Measurements from ENCODE around the gene RCAN3. TPM values are rescaled to one million over a fixed set of nuclear protein-coding genes. Genes with fewer than 3 reads are reported as not detected.

The RCAN3 gene
- total RNA-seq, 1 donor from 2014 or later = 11.3 TPM

DNA sequence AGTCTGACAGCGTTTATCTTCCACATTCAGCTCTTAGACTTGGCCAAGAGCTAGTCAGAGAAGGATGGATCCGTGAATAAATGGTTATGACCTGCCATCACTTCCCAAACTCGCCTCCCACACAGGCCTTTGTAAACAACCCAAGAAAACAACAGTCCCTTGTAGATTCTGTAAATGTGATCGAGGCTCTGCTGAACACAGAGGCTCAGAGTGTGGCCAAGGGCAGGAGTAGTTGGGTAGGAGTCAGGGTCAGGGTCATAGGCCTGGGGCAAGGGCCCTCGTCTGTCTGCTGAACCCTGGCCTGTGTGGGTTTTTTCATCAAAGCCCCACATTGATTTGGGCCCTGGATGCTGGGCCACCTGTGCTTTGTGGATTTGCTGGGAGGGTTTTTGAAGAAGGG lies 85.9 kb downstream of the RCAN3 start:
- TF ChIP-seq, protein P1, sequence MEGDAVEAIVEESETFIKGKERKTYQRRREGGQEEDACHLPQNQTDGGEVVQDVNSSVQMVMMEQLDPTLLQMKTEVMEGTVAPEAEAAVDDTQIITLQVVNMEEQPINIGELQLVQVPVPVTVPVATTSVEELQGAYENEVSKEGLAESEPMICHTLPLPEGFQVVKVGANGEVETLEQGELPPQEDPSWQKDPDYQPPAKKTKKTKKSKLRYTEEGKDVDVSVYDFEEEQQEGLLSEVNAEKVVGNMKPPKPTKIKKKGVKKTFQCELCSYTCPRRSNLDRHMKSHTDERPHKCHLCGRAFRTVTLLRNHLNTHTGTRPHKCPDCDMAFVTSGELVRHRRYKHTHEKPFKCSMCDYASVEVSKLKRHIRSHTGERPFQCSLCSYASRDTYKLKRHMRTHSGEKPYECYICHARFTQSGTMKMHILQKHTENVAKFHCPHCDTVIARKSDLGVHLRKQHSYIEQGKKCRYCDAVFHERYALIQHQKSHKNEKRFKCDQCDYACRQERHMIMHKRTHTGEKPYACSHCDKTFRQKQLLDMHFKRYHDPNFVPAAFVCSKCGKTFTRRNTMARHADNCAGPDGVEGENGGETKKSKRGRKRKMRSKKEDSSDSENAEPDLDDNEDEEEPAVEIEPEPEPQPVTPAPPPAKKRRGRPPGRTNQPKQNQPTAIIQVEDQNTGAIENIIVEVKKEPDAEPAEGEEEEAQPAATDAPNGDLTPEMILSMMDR (IDR thresholded peaks at IDR 0.05) = no peak
- DNase-seq = no peak
- Histone ChIP-seq H3K27me3 (peaks cover 3% of the 10 kb centered on the region), H3K27ac (no peak overlapping the region), H3K36me3 (no peaks in the 10 kb centered on the region), H3K4me3 (no peak overlapping the region), H3K4me1 (peaks cover 4% of the 10 kb centered on the region), H3K9me3 (no peaks in the 10 kb centered on the region)
- intact Hi-C loops (cut with DNase I) = no loop called here
- ATAC-seq = no peak

DNA sequence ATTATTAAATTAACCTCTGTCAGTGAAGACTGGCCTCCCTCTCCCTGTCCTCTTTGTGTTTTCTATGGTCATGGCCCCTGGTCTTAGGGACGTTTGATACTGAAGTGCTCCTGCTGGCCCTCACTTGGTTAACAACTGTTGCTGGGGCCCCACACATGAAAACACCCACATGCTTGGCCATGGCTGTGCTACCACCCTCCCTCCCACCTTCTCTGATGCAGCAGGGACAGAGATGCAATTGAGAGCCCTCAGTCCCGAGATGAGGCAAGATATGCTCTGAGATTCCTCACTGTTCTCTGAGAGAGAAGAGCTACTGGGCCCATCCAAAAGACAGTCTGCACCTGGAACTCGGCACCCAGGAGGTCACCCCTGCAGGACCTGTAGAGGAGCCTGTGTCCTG lies 86.6 kb downstream of the RCAN3 start:
- Histone ChIP-seq H3K4me3 (no peak overlapping the region), H3K4me1 (peaks cover 4% of the 10 kb centered on the region), H3K27ac (no peak overlapping the region), H3K27me3 (no peaks in the 10 kb centered on the region), H3K9me3 (no peaks in the 10 kb centered on the region), H3K36me3 (no peaks in the 10 kb centered on the region)
- TF ChIP-seq, protein P1 (IDR thresholded peaks at IDR 0.05) = no peak
- intact Hi-C loops (cut with DNase I) = no loop called here
- no peak for DNase-seq
- no peak for ATAC-seq

Other genes starting within 250 kb of the RCAN3 start
- 0.55 TPM for gene GRHL3, start 183.5 kb upstream of the RCAN3 start, total RNA-seq
- 8.6 TPM for gene STPG1, start 89.1 kb upstream of the RCAN3 start, total RNA-seq
- gene NIPAL3, start 87.0 kb upstream of the RCAN3 start, total RNA-seq = 37.8 TPM
- 10.7 TPM for gene NCMAP, start 53.3 kb downstream of the RCAN3 start, total RNA-seq
- gene SRRM1, start 140.5 kb downstream of the RCAN3 start, total RNA-seq = 113 TPM
- 200 TPM for gene CLIC4, start 242.6 kb downstream of the RCAN3 start, total RNA-seq

Measured in upper lobe of right lung (tissue), 1 donor.